CD4-positive, alpha-beta T cell (primary cell): ENCODE results near the gene C13orf46. TPM values are rescaled to one million over a fixed set of nuclear protein-coding genes. Genes with fewer than 3 reads are reported as not detected.

Source experiments
- ATAC-seq: fragments of 200-7000 bp; cut with Tn5 transposase; one replicate; pipeline ENCODE4 v1.10.0; 2022; ENCODE audit warnings: mild to moderate bottlenecking; ENCODE audit not compliant: poor library complexity
- CTCF ChIA-PET: fragments of 350-600 bp; sonication (Branson Sonifier 250); formaldehyde crosslinking; loops from one replicate; lab custom pipeline; 2021; ENCODE audit warnings: antibody characterized with exemption, inconsistent platforms; lab: Charles Lee
- POLR2A ChIA-PET: fragments of 350-600 bp; sonication (Branson Sonifier 250); formaldehyde crosslinking; loops from one replicate; lab custom pipeline; 2021; ENCODE audit warnings: antibody characterized with exemption, inconsistent platforms; lab: Charles Lee
- DNase-seq, 14 experiments: peaks; one replicate each; pipeline ENCODE4 v3.0.0-alpha.2; 2013 to 2020; ENCODE audit warnings: mixed read lengths in 2 of 14
- H3K27ac ChIP-seq, 2 donors: one replicate each; pipeline versions ENCODE4 v1.5.1 to v1.7.0; 2013; ENCODE audit warnings: low read length in 2 of 2, low read depth in 1 of 2, mild to moderate bottlenecking in 1 of 2
- H3K27me3 ChIP-seq, 2 experiments: 1 replicate in 1 of 2; 2 replicates in 1 of 2; pipeline versions ENCODE4 v1.6.1 to v1.7.0; 2013; ENCODE audit warnings: low read length in 2 of 2, control low read depth in 1 of 2, mild to moderate bottlenecking in 1 of 2, moderate library complexity in 1 of 2; ENCODE audit not compliant: insufficient read depth in 2 of 2, control insufficient read depth in 1 of 2
- H3K36me3 ChIP-seq: one replicate; pipeline ENCODE4 v1.6.1; 2013; ENCODE audit warnings: low read length, control low read depth; ENCODE audit not compliant: insufficient read depth
- H3K4me1 ChIP-seq: one replicate; pipeline ENCODE4 v1.6.1; 2013; ENCODE audit warnings: low read length, control low read depth; ENCODE audit not compliant: insufficient read depth
- H3K4me3 ChIP-seq: one replicate; pipeline ENCODE4 v1.5.1; 2013; ENCODE audit warnings: mild to moderate bottlenecking, low read length, moderate library complexity
- H3K9me3 ChIP-seq, 2 experiments: 1 replicate in 1 of 2; 2 replicates in 1 of 2; pipeline versions ENCODE4 v1.6.1 to v1.7.0; 2013; ENCODE audit warnings: low read length in 2 of 2, mild to moderate bottlenecking in 2 of 2, control low read depth in 1 of 2, moderate library complexity in 1 of 2; ENCODE audit not compliant: control insufficient read depth in 1 of 2, insufficient read depth in 1 of 2
- H3K27ac Mint-ChIP-seq: one replicate; pipeline ENCODE4 v1.8.0; 2020; ENCODE audit warnings: mixed read lengths
- H3K27me3 Mint-ChIP-seq: one replicate; pipeline ENCODE4 v1.8.0; 2021; ENCODE audit warnings: mixed read lengths
- H3K36me3 Mint-ChIP-seq: one replicate; pipeline ENCODE4 v1.8.0; 2021; ENCODE audit warnings: low read depth, mixed read lengths
- H3K4me1 Mint-ChIP-seq: one replicate; pipeline ENCODE4 v1.8.0; 2021; ENCODE audit warnings: low read depth, mixed read lengths
- H3K4me3 Mint-ChIP-seq: one replicate; pipeline ENCODE4 v1.8.0; 2020; ENCODE audit warnings: mild to moderate bottlenecking, mixed read lengths
- H3K9me3 Mint-ChIP-seq: one replicate; pipeline ENCODE4 v1.8.0; 2020; ENCODE audit warnings: mixed read lengths
- CTCF ChIP-seq: fragments of 200-600 bp; IDR thresholded peaks from one replicate; pipeline ENCODE4 v1.8.0; 2022; ENCODE audit warnings: antibody characterized with exemption, mild to moderate bottlenecking
- intact Hi-C, 2 experiments: fragments of 100-400 bp; cut with DNase I in 1 of 2; cut with micrococcal nuclease in 1 of 2; formaldehyde crosslinking; loops; one replicate each; pipeline versions ENCODE4 v1.15.1 to v1.9.0; 2023 to 2025; cut with DNase I, micrococcal nuclease
- total RNA-seq, 174 experiments: library from RNA in 2 of 174; stranded (reverse) in 2 of 174; gene quantifications; one replicate each; pipeline ENCODE4 v1.2.3 and lab custom pipeline; 2021 to 2026

The C13orf46 gene
- total RNA-seq, 2 experiments from 2014 or later, result 19.3 to 19.7 TPM

DNA sequence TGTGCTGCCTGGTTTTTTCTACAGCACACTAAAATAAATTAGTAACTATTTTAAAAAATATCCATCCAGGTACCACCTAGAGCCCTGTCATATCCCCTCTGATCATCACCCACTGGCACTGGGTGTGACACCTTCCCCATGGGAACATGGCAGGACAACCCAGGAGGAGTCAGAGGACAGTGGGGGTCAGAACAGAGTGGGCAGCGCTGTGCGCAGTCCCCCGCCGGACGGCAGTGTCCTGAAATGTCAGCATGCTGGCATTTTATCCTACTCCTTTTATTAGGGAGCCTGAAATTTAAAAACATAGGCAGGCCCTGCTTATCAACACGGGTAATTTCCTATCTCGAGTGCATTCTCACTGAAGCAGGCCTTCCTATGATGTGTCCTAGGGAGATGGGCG is 67.9 kb downstream of the C13orf46 start:
- Histone ChIP-seq H3K36me3 (no peaks in the 10 kb centered on the region), H3K27me3 (peaks cover 0 to 14% of the 10 kb centered on the region in 2 experiments), H3K4me3 (no peak overlapping the region), H3K9me3 (no peaks in the 10 kb centered on the region), H3K4me1 (peaks cover 6% of the 10 kb centered on the region), H3K27ac (no peak overlapping the region)
- intact Hi-C loops, result no loop called here
- ATAC-seq (no peak), DNase-seq (no peak)
- no peak overlapping the region for H3K4me3 Mint-ChIP-seq
- H3K36me3 Mint-ChIP-seq, result no peaks in the 10 kb centered on the region
- ChIA-PET CTCF (no interaction called here), POLR2A (no interaction called here)
- peaks cover 40% of the 10 kb centered on the region for H3K27me3 Mint-ChIP-seq
- H3K9me3 Mint-ChIP-seq, result no peaks in the 10 kb centered on the region
- peaks cover 13% of the 10 kb centered on the region for H3K4me1 Mint-ChIP-seq
- no peak for TF ChIP-seq CTCF
- no peak overlapping the region for H3K27ac Mint-ChIP-seq

DNA sequence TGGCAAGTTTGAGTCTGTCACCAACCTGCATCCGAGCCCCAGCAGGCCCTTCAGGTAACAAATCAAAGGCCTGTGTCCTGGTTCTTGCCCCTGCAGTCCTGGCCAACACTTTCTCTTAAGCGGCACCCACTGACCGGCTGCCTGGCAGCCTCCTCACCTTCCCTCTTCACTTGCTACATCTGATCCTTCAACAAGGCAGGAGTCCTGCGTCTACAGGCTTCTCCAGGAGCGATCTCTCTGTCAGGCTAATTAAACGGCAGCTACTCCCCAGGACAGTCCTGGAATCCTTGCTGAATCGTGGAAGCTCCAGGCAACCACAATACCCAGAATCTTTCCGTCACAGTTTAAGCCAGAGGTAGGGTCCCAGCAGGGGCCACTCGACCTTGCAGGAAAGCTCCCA is 68.9 kb downstream of the C13orf46 start:
- peaks cover 6% of the 10 kb centered on the region for H3K4me1 ChIP-seq
- Mint-ChIP-seq H3K4me1 (peaks cover 13% of the 10 kb centered on the region), H3K27me3 (peaks cover 32% of the 10 kb centered on the region), H3K4me3 (no peak overlapping the region), H3K27ac (no peak overlapping the region), H3K36me3 (no peaks in the 10 kb centered on the region), H3K9me3 (no peaks in the 10 kb centered on the region)
- no peaks in the 10 kb centered on the region for H3K9me3 ChIP-seq
- H3K27me3 ChIP-seq, result peaks cover 0 to 5% of the 10 kb centered on the region in 2 experiments
- H3K27ac ChIP-seq, result no peak overlapping the region
- no peaks in the 10 kb centered on the region for H3K36me3 ChIP-seq
- intact Hi-C loops, result no loop called here
- H3K4me3 ChIP-seq, result no peak overlapping the region
- ChIA-PET CTCF (no interaction called here), POLR2A (no interaction called here)
- no peak for TF ChIP-seq CTCF
- no peak for ATAC-seq
- no peak for DNase-seq

DNA sequence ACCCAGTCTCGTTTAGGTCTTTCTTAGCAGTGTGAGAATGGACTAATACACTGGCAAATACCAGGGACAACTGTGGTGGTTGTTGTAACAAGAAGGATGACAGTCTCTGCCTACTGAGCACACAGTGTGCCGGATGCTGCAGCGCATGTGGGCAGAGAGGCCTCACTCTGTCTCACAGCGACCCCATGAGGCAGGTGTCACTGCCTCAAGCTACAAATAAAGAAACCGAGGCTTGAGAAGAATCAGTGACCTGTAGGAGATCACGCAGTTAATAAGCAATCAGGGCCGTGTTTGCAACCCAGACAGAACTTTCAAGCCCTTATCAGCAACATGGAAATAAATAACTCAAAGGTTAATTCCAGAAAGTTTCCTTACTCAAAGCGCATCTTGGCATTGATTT is 69.5 kb downstream of the C13orf46 start:
- no peak overlapping the region for H3K27ac ChIP-seq
- ChIA-PET POLR2A (no interaction called here), CTCF (no interaction called here)
- ATAC-seq (no peak), DNase-seq (peak in 10 of 14 experiments; percentile 13 to 64 (median 21))
- Mint-ChIP-seq H3K36me3 (no peaks in the 10 kb centered on the region), H3K27me3 (peaks cover 28% of the 10 kb centered on the region), H3K9me3 (no peaks in the 10 kb centered on the region), H3K4me3 (no peak overlapping the region), H3K27ac (no peak overlapping the region), H3K4me1 (peaks cover 13% of the 10 kb centered on the region)
- peaks cover 6% of the 10 kb centered on the region for H3K4me1 ChIP-seq
- no peaks in the 10 kb centered on the region for H3K9me3 ChIP-seq
- intact Hi-C loops, result loop anchor here in 1 of 2 experiments (5.0 kb wide), 1 partner anchor 87 kb away; no protein-coding TSS in a partner anchor
- H3K36me3 ChIP-seq, result no peaks in the 10 kb centered on the region
- no peak for TF ChIP-seq CTCF
- no peak overlapping the region for H3K4me3 ChIP-seq
- peaks cover 0 to 2% of the 10 kb centered on the region in 2 experiments for H3K27me3 ChIP-seq
